Transverse colon (tissue), 4 donors: ENCODE data around the gene SLFN12. TPM values are rescaled to one million over a fixed set of nuclear protein-coding genes. Genes with fewer than 3 reads are reported as not detected.

Experiments used
- DNase-seq: peaks from one replicate; pipeline ENCODE4 v3.0.0-alpha.2; 2019
- H3K27ac ChIP-seq, 4 donors: fragments of 200-600 bp; sonication (generic); 2 replicates each; pipeline ENCODE4 v1.5.1; 2016 to 2018; ENCODE audit warnings: inconsistent platforms in 4 of 4
- H3K27me3 ChIP-seq: fragments of 200-600 bp; sonication (generic); 2 replicates; pipeline ENCODE4 v1.5.1; 2017; ENCODE audit warnings: inconsistent platforms
- H3K36me3 ChIP-seq, 4 donors: fragments of 200-600 bp; sonication (generic); 2 replicates each; pipeline ENCODE4 v1.5.1; 2017 to 2019; ENCODE audit warnings: inconsistent platforms in 4 of 4
- H3K4me1 ChIP-seq, 4 donors: fragments of 200-600 bp; sonication (generic); 2 replicates each; pipeline ENCODE4 v1.5.1; 2017 to 2020; ENCODE audit warnings: inconsistent platforms in 4 of 4
- H3K4me3 ChIP-seq, 4 donors: fragments of 200-600 bp; sonication (generic); 1 replicate in 1 of 4; 2 replicates in 3 of 4; pipeline versions ENCODE4 v1.5.1 to v1.6.1; 2017 to 2019; ENCODE audit warnings: inconsistent platforms in 4 of 4
- H3K9me3 ChIP-seq, 2 donors: fragments of 200-600 bp; sonication (generic); 2 replicates each; pipeline ENCODE4 v1.5.1; 2017 to 2019; ENCODE audit warnings: inconsistent platforms in 2 of 2
- CTCF ChIP-seq, 5 experiments: fragments of 200-600 bp in 3 of 5; fragments of 450-650 bp in 2 of 5; sonication (generic) in 3 of 5; IDR thresholded peaks; 1 replicate in 2 of 5; 2 replicates in 3 of 5; pipeline ENCODE4 v1.5.1; 2016 to 2017; ENCODE audit warnings: antibody characterized with exemption in 5 of 5, inconsistent platforms in 3 of 5, mild to moderate bottlenecking in 2 of 5, moderate library complexity in 1 of 5
- EP300 ChIP-seq: sonication (generic); formaldehyde crosslinking; IDR thresholded peaks from one replicate; pipeline ENCODE4 v1.6.1; 2017; ENCODE audit warnings: antibody characterized with exemption, low read depth
- POLR2A ChIP-seq: fragments of 450-650 bp; IDR thresholded peaks from one replicate; pipeline ENCODE4 v1.6.1; 2016; ENCODE audit warnings: antibody characterized with exemption, mild to moderate bottlenecking, moderate library complexity
- POLR2AphosphoS5 ChIP-seq, 3 donors: sonication (generic); formaldehyde crosslinking; IDR thresholded peaks; one replicate each; pipeline ENCODE4 v1.6.1; 2016; ENCODE audit warnings: antibody characterized with exemption in 3 of 3
- WGBS, 2 donors: methylation state at CpG; one replicate each; pipeline ENCODE4 v1.1.5; 2018; ENCODE audit warnings: low coverage in 1 of 2; 5-methylcytosine and 5-hydroxymethylcytosine counted together
- in situ Hi-C, 4 donors: fragments of 200-750 bp; cut with MboI; loops; one replicate each; pipeline versions ENCODE4 v1.15.0 to v1.15.1; 2017; ENCODE audit warnings: low sequenced_read_pairs in 3 of 4, low pct_ligation_motif_present in 1 of 4, low pct_unique_long_range_greater_than_20kb in 1 of 4
- intact Hi-C: fragments of 100-400 bp; cut with DNase I; formaldehyde crosslinking; loops from one replicate; pipeline ENCODE4 v1.15.1; 2023; ENCODE audit warnings: low total_unique reads
- total RNA-seq, 4 donors: library from RNA; depleted of rRNA; stranded (reverse); fragments of >200 nt; gene quantifications; one replicate each; pipeline ENCODE4 v1.1.0, GENCODE V29; 2016

The SLFN12 gene
- total RNA-seq, 4 donors from 2014 or later, result 1.6 to 34.8 (median 3.5) TPM; not detected in 1

DNA sequence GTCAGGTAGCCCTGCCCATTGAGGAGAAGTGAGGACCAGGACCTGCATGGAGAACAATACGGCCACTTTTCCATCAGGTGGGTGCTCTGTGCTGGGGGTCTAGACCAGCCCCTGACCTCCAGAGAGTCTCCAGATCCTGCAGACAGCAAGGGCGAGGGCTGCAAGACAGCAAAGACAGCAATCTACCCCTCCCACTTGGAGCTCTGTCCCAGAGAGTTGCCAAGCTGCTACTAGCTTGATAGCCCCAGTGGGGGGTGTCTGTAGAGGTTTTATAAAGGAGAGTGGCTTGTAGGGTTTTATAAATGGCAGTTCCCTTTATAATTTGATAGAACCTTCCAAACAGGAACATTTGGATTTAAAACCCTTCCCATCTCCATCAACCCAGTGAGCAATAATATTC lies 42.1 kb downstream of the SLFN12 start:
- DNase-seq, result no peak
- TF ChIP-seq EP300, result no peak
- WGBS, 2 donors, result 47 to 100% methylated on average over 1 to 2 of the region's 2 CpGs
- no peaks in the 10 kb centered on the region for H3K4me1 ChIP-seq
- in situ Hi-C loops, result no loop called here
- H3K9me3 ChIP-seq, result no peaks in the 10 kb centered on the region
- intact Hi-C loops, result no loop called here
- no peaks in the 10 kb centered on the region for H3K36me3 ChIP-seq
- no peaks in the 10 kb centered on the region for H3K27me3 ChIP-seq
- H3K27ac ChIP-seq, result no peak overlapping the region
- no peak overlapping the region for H3K4me3 ChIP-seq

DNA sequence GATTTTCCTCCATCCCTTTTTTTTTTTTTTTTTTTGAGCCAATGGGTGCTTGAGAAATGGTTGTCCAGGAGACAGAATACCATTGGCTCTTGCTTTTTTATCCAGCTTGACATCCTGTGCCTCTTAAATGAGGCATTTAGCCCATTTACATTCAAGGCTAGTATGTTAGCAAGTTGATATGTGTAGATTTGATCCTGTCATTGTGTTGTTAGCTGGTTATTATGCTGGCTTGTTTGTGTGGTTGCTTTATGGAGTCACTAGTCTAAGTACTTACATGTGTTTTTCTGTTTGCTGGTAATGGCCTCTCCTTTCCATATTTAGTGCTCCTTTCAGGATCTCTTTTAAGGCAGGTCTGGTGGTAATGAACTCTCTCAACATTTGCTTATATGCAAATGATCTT lies 44.8 kb downstream of the SLFN12 start:
- intact Hi-C loops, result no loop called here
- in situ Hi-C loops, result no loop called here
- Histone ChIP-seq H3K27me3 (no peaks in the 10 kb centered on the region), H3K9me3 (no peaks in the 10 kb centered on the region), H3K27ac (no peak overlapping the region), H3K4me3 (no peak overlapping the region), H3K4me1 (no peaks in the 10 kb centered on the region), H3K36me3 (no peaks in the 10 kb centered on the region)
- DNase-seq, result no peak
- TF ChIP-seq EP300 (no peak), CTCF (IDR thresholded peaks at IDR 0.05) (no peak), POLR2AphosphoS5 (IDR thresholded peaks at IDR 0.05) (no peak), POLR2A (no peak)

GRCh38 chr17:35377706-35378105 lies 54.6 kb downstream of the SLFN12 start:
- intact Hi-C loops (no loop called here), in situ Hi-C loops (no loop called here)
- no peak overlapping the region for H3K27ac ChIP-seq
- no peaks in the 10 kb centered on the region for H3K9me3 ChIP-seq
- H3K4me3 ChIP-seq, result no peak overlapping the region
- no peak for DNase-seq
- peaks cover 0 to 5% (median 0%) of the 10 kb centered on the region in 4 donors for H3K4me1 ChIP-seq
- no peaks in the 10 kb centered on the region for H3K36me3 ChIP-seq
- peaks cover 32% of the 10 kb centered on the region for H3K27me3 ChIP-seq
- 73% methylated on average over 3 of the region's 3 CpGs; no CpG with 5 or more reads in 1 of the 2 donors for WGBS, 2 donors
- TF ChIP-seq POLR2A, result no peak
- no peak for TF ChIP-seq EP300
- no peak for TF ChIP-seq CTCF (IDR thresholded peaks at IDR 0.05)
- no peak for TF ChIP-seq POLR2AphosphoS5 (IDR thresholded peaks at IDR 0.05)

GRCh38 chr17:35377068-35377467 lies 55.2 kb downstream of the SLFN12 start:
- in situ Hi-C loops, result no loop called here
- no peak for DNase-seq
- peaks cover 38% of the 10 kb centered on the region for H3K27me3 ChIP-seq
- no peak overlapping the region for H3K27ac ChIP-seq
- H3K4me3 ChIP-seq, result no peak overlapping the region
- WGBS, 2 donors, result 59 to 66% methylated on average over 2 of the region's 2 CpGs
- H3K9me3 ChIP-seq, result no peaks in the 10 kb centered on the region
- peaks cover 0 to 5% (median 0%) of the 10 kb centered on the region in 4 donors for H3K4me1 ChIP-seq
- no peaks in the 10 kb centered on the region for H3K36me3 ChIP-seq
- no peak for TF ChIP-seq POLR2AphosphoS5 (IDR thresholded peaks at IDR 0.05)
- TF ChIP-seq EP300, result no peak
- no peak for TF ChIP-seq CTCF (IDR thresholded peaks at IDR 0.05)
- intact Hi-C loops, result no loop called here

DNA sequence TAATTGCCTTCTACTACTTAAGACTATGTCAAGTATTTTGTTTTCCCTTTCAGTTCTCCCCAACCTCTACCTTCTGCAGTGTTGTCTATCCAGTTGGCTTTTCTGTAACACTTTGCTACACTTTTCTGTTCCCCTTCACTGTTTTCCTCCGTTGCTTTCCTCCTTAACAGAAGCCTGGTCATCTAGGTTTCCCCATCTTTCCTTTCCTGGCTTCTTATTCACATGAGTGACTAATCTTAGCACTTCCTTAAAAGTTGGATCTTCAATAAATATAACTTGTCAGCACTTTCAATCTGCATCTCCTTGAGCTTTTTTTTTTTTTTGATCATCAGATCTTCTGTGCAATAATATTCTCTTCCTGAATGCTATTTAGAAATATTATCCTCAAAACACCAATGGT lies 56.1 kb downstream of the SLFN12 start:
- whole genome bisulfite sequencing, 2 donors, result 34 to 57% methylated on average over 1 of the region's 1 CpG
- no peak for DNase-seq
- no peaks in the 10 kb centered on the region for H3K9me3 ChIP-seq
- H3K4me1 ChIP-seq, result peaks cover 0 to 5% (median 0%) of the 10 kb centered on the region in 4 donors
- H3K36me3 ChIP-seq, result no peaks in the 10 kb centered on the region
- in situ Hi-C loops, result no loop called here
- intact Hi-C loops, result no loop called here
- TF ChIP-seq POLR2A (no peak), CTCF (IDR thresholded peaks at IDR 0.05) (no peak), EP300 (no peak), POLR2AphosphoS5 (IDR thresholded peaks at IDR 0.05) (no peak)
- H3K27me3 ChIP-seq, result peaks cover 46% of the 10 kb centered on the region
- peak overlapping the region; percentile 16 to 89 (median 45) for H3K27ac ChIP-seq
- no peak overlapping the region for H3K4me3 ChIP-seq
